ENCODE data around the gene OR5B12.

Gene OR5B12

GRCh38 chr11:58391879-58392278 lies 50.2 kb downstream of the OR5B12 start:
- TF ChIP-seq, protein P1, sequence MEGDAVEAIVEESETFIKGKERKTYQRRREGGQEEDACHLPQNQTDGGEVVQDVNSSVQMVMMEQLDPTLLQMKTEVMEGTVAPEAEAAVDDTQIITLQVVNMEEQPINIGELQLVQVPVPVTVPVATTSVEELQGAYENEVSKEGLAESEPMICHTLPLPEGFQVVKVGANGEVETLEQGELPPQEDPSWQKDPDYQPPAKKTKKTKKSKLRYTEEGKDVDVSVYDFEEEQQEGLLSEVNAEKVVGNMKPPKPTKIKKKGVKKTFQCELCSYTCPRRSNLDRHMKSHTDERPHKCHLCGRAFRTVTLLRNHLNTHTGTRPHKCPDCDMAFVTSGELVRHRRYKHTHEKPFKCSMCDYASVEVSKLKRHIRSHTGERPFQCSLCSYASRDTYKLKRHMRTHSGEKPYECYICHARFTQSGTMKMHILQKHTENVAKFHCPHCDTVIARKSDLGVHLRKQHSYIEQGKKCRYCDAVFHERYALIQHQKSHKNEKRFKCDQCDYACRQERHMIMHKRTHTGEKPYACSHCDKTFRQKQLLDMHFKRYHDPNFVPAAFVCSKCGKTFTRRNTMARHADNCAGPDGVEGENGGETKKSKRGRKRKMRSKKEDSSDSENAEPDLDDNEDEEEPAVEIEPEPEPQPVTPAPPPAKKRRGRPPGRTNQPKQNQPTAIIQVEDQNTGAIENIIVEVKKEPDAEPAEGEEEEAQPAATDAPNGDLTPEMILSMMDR (IDR thresholded peaks at IDR 0.05; ENCODE audit: extremely low read depth, insufficient read depth, missing control alignments) = no peak
- DNase-seq (ENCODE audit: low spot score) = no peak
- in situ Hi-C loops (cut with MboI; ENCODE audit: low pct_unique_long_range_greater_than_20kb, low sequenced_read_pairs, unreplicated experiment) = no loop called here

DNA sequence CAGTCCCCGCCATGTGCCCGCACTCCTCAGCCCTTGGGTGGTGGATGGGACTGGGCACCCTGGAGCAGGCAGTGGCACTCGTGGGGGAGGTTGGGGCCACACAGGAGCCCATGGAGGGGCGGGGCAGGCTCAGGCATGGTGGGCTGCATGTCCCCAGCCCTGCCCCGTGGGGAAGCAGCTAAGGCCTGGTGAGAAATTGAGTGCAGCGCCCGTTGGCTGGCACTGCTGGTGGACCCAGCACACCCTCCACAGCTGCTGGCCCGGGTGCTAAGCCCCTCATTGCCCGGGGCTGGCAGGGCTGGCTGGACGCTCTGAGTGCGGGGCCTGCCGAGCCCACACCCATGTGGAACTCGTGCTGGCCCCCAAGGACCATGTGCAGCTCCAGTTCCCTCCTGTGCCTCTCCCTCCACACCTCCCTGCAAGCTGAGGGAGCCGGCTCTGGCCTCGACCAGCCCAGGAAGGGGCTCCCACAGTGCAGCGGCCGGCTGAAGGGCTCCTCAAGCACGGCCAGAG lies 51.4 kb downstream of the OR5B12 start:
- TF ChIP-seq, protein P1 (IDR thresholded peaks at IDR 0.05; ENCODE audit: extremely low read depth, insufficient read depth, missing control alignments) = no peak
- in situ Hi-C loops (cut with MboI; ENCODE audit: low pct_unique_long_range_greater_than_20kb, low sequenced_read_pairs, unreplicated experiment) = no loop called here
- no peak for DNase-seq (ENCODE audit: low spot score)

Data from GM13977 (cell line).